GM23248 (cell line): ENCODE measurements around the gene HSD3B7.
"Not testable (repeated sequence)": the region's sequence is repeated elsewhere in the genome, so short reads cannot be mapped to it uniquely, and the experiment has no call there.

Experiments
- EZH2 ChIP-seq: fragments of 200-600 bp; sonication (generic); IDR thresholded peaks from 2 replicates; pipeline ENCODE4 v1.6.1; 2018; ENCODE audit warnings: antibody characterized with exemption, mild to moderate bottlenecking; ENCODE audit not compliant: insufficient read depth, poor library complexity, severe bottlenecking
- EZH2phosphoT487 ChIP-seq: fragments of 200-600 bp; sonication (generic); IDR thresholded peaks from 2 replicates; pipeline ENCODE4 v1.6.1; 2018; ENCODE audit warnings: antibody characterized with exemption, moderate library complexity, mild to moderate bottlenecking, low read depth; ENCODE audit not compliant: insufficient read depth

- TF ChIP-seq EZH2phosphoT487, EZH2: not testable (repeated sequence)
Measured at GRCh38 chr16:31011815-31012214, 26.8 kb downstream of the HSD3B7 start.
